Measurements from ENCODE around the gene ROR1. TPM values are rescaled to one million over a fixed set of nuclear protein-coding genes. Genes with fewer than 3 reads are reported as not detected.

The ROR1 gene
- total RNA-seq: 76.0 to 89.9 TPM (median 81.4 TPM) in 3 replicates

DNA sequence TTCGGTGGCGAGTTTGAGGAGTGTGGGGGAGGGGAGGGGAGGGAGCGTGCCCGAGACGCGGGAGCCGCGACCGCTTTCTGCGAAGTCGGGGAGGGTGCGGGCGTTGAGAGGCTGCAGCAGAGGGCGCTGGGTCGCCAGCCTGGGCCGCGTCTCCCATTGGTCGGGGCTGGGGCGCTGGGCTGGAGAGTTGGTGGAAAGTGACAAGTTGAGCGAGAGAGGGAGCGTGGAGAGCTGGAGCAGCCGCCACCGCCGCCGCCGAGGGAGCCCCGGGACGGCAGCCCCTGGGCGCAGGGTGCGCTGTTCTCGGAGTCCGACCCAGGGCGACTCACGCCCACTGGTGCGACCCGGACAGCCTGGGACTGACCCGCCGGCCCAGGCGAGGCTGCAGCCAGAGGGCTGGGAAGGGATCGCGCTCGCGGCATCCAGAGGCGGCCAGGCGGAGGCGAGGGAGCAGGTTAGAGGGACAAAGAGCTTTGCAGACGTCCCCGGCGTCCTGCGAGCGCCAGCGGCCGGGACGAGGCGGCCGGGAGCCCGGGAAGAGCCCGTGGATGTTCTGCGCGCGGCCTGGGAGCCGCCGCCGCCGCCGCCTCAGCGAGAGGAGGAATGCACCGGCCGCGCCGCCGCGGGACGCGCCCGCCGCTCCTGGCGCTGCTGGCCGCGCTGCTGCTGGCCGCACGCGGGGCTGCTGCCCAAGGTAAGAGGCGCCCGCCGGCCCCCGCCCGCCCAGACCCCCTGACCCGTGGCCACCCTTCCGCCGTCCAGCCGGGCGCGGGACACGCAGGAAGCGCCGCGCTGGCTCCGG, at the start of gene ROR1:
TSS of gene ROR1 (plus strand) at position 203 of the 802 bp plus-strand sequence.
- no peaks in the 10 kb centered on the region for H3K9me3 Mint-ChIP-seq
- H3K27me3 Mint-ChIP-seq (ENCODE audit: low read depth): no peaks in the 10 kb centered on the region
- H3K4me1 Mint-ChIP-seq: peaks cover 58% of the 10 kb centered on the region
- TF ChIP-seq, protein P1, sequence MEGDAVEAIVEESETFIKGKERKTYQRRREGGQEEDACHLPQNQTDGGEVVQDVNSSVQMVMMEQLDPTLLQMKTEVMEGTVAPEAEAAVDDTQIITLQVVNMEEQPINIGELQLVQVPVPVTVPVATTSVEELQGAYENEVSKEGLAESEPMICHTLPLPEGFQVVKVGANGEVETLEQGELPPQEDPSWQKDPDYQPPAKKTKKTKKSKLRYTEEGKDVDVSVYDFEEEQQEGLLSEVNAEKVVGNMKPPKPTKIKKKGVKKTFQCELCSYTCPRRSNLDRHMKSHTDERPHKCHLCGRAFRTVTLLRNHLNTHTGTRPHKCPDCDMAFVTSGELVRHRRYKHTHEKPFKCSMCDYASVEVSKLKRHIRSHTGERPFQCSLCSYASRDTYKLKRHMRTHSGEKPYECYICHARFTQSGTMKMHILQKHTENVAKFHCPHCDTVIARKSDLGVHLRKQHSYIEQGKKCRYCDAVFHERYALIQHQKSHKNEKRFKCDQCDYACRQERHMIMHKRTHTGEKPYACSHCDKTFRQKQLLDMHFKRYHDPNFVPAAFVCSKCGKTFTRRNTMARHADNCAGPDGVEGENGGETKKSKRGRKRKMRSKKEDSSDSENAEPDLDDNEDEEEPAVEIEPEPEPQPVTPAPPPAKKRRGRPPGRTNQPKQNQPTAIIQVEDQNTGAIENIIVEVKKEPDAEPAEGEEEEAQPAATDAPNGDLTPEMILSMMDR (IDR thresholded peaks at IDR 0.05; ENCODE audit: unreplicated experiment): peak; percentile 36
- peak within 1 kb of the TSS; percentile 95 for H3K4me3 Mint-ChIP-seq
- no peaks in the 10 kb centered on the region for H3K36me3 Mint-ChIP-seq
- DNase-seq (ENCODE audit: low spot score in 2 of 2, unreplicated experiment in 2 of 2): peak; percentile 73 to 87
- H3K27ac Mint-ChIP-seq: peak within 1 kb of the TSS; percentile 96

DNA sequence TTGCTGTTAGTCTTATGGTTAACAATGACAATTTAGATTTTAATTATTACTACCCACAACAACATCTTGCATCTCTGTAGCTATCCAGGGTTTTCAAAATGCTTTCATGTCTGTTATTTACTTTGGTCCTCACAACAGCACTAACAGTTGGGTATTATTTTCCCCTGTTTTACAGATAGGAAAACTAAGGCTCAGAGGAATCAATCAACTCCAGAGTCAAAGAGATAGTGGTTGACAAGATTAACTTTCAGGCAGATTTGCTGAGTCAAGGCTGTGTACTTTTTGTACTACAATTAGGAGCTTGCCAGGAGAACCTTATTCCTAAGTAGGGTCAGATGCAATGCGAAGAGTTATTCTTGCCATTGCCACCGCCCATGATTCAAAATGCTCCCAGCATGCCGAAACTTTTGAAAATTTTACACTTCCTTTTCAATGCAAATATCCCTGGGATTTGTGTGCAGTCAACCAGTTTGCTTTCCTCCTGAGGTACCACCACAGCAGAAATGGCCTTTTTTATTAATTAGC, 49.4 kb upstream of the ROR1 start:
- Mint-ChIP-seq H3K4me1 (peaks cover 3% of the 10 kb centered on the region), H3K36me3 (peaks cover 2% of the 10 kb centered on the region), H3K9me3 (peaks cover 4% of the 10 kb centered on the region)

DNA sequence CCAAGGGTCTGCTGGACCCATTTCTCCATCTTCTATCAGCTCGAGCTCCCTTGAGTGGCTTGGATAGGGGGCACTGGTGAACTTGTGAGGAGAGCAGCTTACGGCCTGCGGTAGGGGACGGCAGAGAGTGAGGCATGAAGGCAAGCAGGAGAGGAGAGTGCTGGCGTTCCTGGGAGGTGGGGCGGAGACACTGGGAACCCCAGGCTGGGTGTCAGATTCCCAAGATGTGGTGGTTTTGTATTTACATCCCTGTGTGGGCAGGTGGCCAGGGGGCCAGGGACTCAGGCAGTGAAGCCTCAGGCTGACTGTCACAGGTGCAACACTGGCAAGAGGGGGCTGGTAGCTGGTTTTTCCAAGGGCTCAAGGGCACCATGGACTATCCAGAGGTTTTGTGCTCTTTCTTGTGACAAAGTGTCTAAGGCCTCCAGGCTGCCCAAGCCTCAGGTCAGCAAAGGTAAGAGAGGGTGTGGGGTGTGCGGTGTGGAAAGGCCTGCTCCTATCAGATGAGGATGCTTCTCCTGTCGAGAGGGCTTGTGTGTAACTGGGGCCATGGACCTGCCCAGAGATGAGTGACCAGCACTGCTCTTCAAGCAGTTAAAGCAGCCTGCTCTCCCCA, 45.1 kb upstream of the ROR1 start:
- no peak overlapping the region for H3K27ac Mint-ChIP-seq
- DNase-seq (ENCODE audit: low spot score in 2 of 2, unreplicated experiment in 2 of 2): no peak
- TF ChIP-seq, protein P1 (IDR thresholded peaks at IDR 0.05; ENCODE audit: unreplicated experiment): no peak

More for the DNA sequence above, 49.4 kb upstream of the ROR1 start:
- no peak for DNase-seq (ENCODE audit: low spot score in 2 of 2, unreplicated experiment in 2 of 2)
- Mint-ChIP-seq H3K27me3 (ENCODE audit: low read depth) (no peaks in the 10 kb centered on the region), H3K4me3 (no peak overlapping the region), H3K27ac (no peak overlapping the region)
- TF ChIP-seq, protein P1 (IDR thresholded peaks at IDR 0.05; ENCODE audit: unreplicated experiment): no peak

DNA sequence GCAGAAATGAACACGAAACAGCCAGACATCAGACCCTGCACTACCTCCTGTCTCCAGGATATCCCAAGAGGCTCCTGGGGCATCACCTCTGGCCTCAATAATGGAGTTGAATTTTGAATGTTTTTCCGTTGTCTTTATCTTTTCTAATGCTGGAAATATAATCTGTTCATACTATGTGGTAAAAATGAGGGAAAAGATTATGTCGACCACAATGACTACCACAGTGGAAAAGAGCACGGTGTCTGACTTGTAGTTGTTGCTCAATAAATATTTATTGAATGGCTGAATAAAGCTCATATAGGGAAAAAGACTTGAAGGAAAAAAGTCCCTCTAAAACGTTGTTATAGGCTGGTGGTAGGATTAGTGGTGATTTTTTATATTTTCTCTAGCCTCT, 44.6 kb upstream of the ROR1 start:
- Mint-ChIP-seq H3K4me1 (peaks cover 18% of the 10 kb centered on the region), H3K36me3 (peaks cover 2% of the 10 kb centered on the region), H3K9me3 (peaks cover 4% of the 10 kb centered on the region), H3K27me3 (ENCODE audit: low read depth) (no peaks in the 10 kb centered on the region), H3K27ac (no peak overlapping the region), H3K4me3 (no peak overlapping the region)
- TF ChIP-seq, protein P1 (IDR thresholded peaks at IDR 0.05; ENCODE audit: unreplicated experiment): no peak
- no peak for DNase-seq (ENCODE audit: low spot score in 2 of 2, unreplicated experiment in 2 of 2)

More for the DNA sequence above, 45.1 kb upstream of the ROR1 start:
- Mint-ChIP-seq H3K4me3 (no peak overlapping the region), H3K27me3 (ENCODE audit: low read depth) (no peaks in the 10 kb centered on the region), H3K9me3 (peaks cover 4% of the 10 kb centered on the region), H3K4me1 (peaks cover 18% of the 10 kb centered on the region), H3K36me3 (peaks cover 2% of the 10 kb centered on the region)

DNA sequence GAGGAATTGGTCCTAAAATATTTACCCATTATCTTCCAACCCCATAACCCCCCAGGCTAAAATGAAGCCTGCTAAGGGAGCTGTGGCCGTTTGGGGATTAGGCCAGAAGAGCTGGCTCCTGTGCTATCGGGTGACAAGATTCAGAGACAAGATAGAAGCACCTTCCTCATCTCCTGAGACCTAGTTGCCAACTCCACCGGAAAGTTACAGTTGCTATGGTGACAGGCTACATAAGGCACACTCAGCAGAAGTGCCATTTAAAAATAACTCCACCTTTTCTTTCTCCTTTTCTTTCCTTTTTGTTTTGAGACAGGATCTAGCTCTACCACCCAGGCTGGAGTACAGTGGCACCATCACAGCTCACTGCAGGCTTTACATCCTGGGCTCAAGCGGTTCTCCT, 43.6 kb upstream of the ROR1 start:
- no peaks in the 10 kb centered on the region for H3K27me3 Mint-ChIP-seq (ENCODE audit: low read depth)
- H3K9me3 Mint-ChIP-seq: peaks cover 14% of the 10 kb centered on the region
- peak overlapping the region; percentile 24 for H3K27ac Mint-ChIP-seq
- peaks cover 2% of the 10 kb centered on the region for H3K36me3 Mint-ChIP-seq
- H3K4me3 Mint-ChIP-seq: no peak overlapping the region
- DNase-seq (ENCODE audit: low spot score in 2 of 2, unreplicated experiment in 2 of 2): no peak
- peaks cover 18% of the 10 kb centered on the region for H3K4me1 Mint-ChIP-seq
- TF ChIP-seq, protein P1 (IDR thresholded peaks at IDR 0.05; ENCODE audit: unreplicated experiment): no peak

All from mesothelial cell of epicardium (in vitro differentiated cells).